ENCODE measurements around the gene UBQLNL. TPM values are rescaled to one million over a fixed set of nuclear protein-coding genes. Genes with fewer than 3 reads are reported as not detected.

Gene UBQLNL
- total RNA-seq, 1 donor, result under 0.01 TPM

DNA sequence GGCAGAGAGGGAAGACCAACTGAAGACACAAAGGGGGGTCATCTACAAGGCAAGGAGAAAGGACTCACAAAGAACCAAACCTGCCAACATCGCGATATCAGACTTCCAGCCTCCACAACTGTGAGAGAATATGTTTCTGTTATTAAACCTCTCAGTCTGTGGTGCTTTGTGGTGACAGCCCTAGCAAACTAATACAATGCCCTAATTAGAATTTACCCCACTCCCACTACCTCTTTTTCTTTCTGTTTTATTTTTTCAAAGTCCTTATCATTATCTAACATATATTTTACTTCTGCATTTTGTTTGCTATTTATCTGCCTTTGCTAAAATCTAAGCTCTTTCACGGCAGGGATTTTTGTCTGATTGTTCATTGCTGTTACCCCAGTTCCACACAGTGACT is 30.5 kb downstream of the UBQLNL start:
- no peak for DNase-seq (ENCODE audit: low read depth)

DNA sequence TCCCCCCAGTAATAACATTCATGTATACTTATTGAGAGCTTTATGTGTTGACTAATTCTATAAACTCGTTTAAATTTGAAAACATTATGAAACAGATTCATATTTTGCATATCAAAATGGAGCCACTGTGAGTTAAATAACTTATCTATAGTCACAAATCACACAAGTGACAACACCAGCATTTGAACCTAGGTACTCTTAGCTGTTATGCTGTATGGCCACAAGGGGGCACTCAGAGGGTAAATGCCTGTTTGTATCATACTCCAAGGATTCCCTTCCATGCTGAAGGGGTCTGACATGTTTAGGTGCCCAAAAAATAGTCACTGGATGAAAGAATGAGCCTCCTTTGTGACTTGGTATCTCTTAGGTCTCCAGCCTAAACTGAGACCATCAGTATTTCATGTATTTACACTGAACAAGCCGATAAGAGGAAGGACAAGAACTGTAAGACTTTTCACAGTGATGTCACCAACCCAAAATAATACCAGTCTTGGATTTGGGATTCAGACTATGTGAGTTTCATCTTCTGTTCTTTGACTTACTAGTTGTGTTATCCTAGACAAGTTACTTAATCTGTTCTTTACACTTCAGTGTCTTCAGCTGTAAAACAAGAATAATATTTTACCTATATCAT is 40.2 kb downstream of the UBQLNL start:
- H3K4me3 ChIP-seq (ENCODE audit: low read depth, low read length), result no peak overlapping the region
- DNase-seq (ENCODE audit: low read depth), result peak; percentile 59
- TF ChIP-seq, protein P1, sequence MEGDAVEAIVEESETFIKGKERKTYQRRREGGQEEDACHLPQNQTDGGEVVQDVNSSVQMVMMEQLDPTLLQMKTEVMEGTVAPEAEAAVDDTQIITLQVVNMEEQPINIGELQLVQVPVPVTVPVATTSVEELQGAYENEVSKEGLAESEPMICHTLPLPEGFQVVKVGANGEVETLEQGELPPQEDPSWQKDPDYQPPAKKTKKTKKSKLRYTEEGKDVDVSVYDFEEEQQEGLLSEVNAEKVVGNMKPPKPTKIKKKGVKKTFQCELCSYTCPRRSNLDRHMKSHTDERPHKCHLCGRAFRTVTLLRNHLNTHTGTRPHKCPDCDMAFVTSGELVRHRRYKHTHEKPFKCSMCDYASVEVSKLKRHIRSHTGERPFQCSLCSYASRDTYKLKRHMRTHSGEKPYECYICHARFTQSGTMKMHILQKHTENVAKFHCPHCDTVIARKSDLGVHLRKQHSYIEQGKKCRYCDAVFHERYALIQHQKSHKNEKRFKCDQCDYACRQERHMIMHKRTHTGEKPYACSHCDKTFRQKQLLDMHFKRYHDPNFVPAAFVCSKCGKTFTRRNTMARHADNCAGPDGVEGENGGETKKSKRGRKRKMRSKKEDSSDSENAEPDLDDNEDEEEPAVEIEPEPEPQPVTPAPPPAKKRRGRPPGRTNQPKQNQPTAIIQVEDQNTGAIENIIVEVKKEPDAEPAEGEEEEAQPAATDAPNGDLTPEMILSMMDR (IDR thresholded peaks at IDR 0.05; ENCODE audit: insufficient read depth, low read depth, low read length), result peak; percentile 88

More for the DNA sequence above, 30.5 kb downstream of the UBQLNL start:
- TF ChIP-seq, protein P1 (IDR thresholded peaks at IDR 0.05; ENCODE audit: insufficient read depth, low read depth, low read length), result no peak
- H3K4me3 ChIP-seq (ENCODE audit: low read depth, low read length), result no peak overlapping the region

DNA sequence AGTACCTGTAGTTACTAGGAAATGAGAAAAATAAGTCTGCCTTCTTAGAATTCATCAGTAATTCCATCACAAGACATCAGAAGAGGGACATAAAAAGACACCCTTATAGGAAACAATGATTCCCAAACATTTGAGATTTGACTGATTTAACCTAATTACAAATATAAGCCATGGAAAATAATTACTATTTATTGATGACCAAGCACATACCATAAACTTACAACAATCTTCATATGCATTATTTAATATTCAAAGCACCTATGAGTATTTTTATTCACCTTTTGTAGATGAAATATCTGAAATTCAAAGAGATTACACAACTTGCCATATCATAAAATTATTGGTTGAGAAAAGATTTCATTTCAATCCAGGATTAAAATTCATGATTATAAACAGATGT is 42.6 kb downstream of the UBQLNL start:
- no peak for DNase-seq (ENCODE audit: low read depth)
- no peak overlapping the region for H3K4me3 ChIP-seq (ENCODE audit: low read depth, low read length)
- TF ChIP-seq, protein P1 (IDR thresholded peaks at IDR 0.05; ENCODE audit: insufficient read depth, low read depth, low read length), result no peak

DNA sequence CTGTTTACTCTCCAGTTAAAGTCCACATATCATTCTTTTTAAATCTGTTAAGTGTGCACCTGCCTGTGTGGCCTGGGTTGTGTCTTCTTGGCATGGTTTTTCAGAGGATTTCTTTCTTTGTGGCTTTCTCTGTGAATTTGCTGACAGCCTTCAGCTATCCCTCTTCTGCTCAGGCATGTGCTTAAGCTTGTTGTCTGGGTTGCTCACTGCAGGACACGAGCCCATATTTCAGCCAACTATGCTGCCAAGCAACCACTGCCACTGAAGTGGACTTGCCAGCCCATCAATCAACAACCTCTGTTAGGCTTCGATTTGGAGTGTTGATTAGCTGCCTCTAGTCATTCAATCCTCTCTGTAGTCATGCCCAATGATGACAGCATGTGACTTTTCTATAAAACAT is 49.0 kb downstream of the UBQLNL start:
- H3K4me3 ChIP-seq (ENCODE audit: low read depth, low read length), result no peak overlapping the region
- no peak for DNase-seq (ENCODE audit: low read depth)
- TF ChIP-seq, protein P1 (IDR thresholded peaks at IDR 0.05; ENCODE audit: insufficient read depth, low read depth, low read length), result no peak

Other genes with a start within 250 kb of the UBQLNL start
- gene HBE1, start 246.8 kb downstream of the UBQLNL start, total RNA-seq, result 0.97 and 1.7 TPM in 2 replicates
- 0.43 TPM in 1 of 2 replicates, not detected in the other for gene OR51B4, start 214.8 kb downstream of the UBQLNL start, total RNA-seq
- gene OR51B2, start 192.4 kb downstream of the UBQLNL start, total RNA-seq, result not detected in 2 replicates
- gene OR51B5, start 173.2 kb downstream of the UBQLNL start, total RNA-seq, result 0.32 and 0.43 TPM in 2 replicates
- not detected in 2 replicates for gene OR51B6, start 165.2 kb downstream of the UBQLNL start, total RNA-seq
- under 0.01 TPM in 1 of 2 replicates, not detected in the other for gene OR51M1, start 132.9 kb downstream of the UBQLNL start, total RNA-seq
- not detected in 2 replicates for gene OR51Q1, start 94.6 kb downstream of the UBQLNL start, total RNA-seq
- under 0.01 TPM in 1 of 2 replicates, not detected in the other for gene OR51I1, start 75.2 kb downstream of the UBQLNL start, total RNA-seq
- not detected in 2 replicates for gene OR51I2, start 67.4 kb downstream of the UBQLNL start, total RNA-seq
- gene OR52D1, start 28.0 kb downstream of the UBQLNL start, total RNA-seq, result not detected in 2 replicates
- gene UBQLN3, start 6.7 kb downstream of the UBQLNL start, total RNA-seq, result 0.43 TPM in 1 of 2 replicates, not detected in the other
- 0.32 and 0.86 TPM in 2 replicates for gene OR52H1, start 31.8 kb upstream of the UBQLNL start, total RNA-seq
- not detected in 2 replicates for gene OR52B6, start 64.2 kb upstream of the UBQLNL start, total RNA-seq
- 6.1 and 6.5 TPM in 2 replicates for gene TRIM6, start 79.9 kb upstream of the UBQLNL start, total RNA-seq
- gene TRIM34, start 108.3 kb upstream of the UBQLNL start, total RNA-seq, result 7.1 and 10.4 TPM in 2 replicates
- gene TRIM5, start 168.4 kb upstream of the UBQLNL start, total RNA-seq, result 31.2 and 65.2 TPM in 2 replicates
- gene TRIM22, start 173.1 kb upstream of the UBQLNL start, total RNA-seq, result 70.9 and 104 TPM in 2 replicates
- not detected in 2 replicates for gene OR56B1, start 219.7 kb upstream of the UBQLNL start, total RNA-seq
- not detected in 2 replicates for gene OR52N4, start 237.5 kb upstream of the UBQLNL start, total RNA-seq

Measured in fibroblast of villous mesenchyme (primary cell).